H9 (cell line): ENCODE results near the gene TMEM30B. TPM values are rescaled to one million over a fixed set of nuclear protein-coding genes. Genes with fewer than 3 reads are reported as not detected.

ENCODE experiments used
- DNase-seq: peaks from one replicate; pipeline ENCODE4 v3.0.0-alpha.2; 2017
- H2AFZ ChIP-seq: one replicate; pipeline ENCODE4 v1.6.1; 2013; ENCODE audit warnings: mild to moderate bottlenecking, low read length, control low read depth, moderate library complexity
- H2AK5ac ChIP-seq: 2 replicates; pipeline ENCODE4 v1.6.1; 2013; ENCODE audit warnings: low read length, control low read depth, mixed read lengths; ENCODE audit not compliant: insufficient read length
- H2BK120ac ChIP-seq: one replicate; pipeline ENCODE4 v1.6.1; 2013; ENCODE audit warnings: low read depth, mild to moderate bottlenecking, low read length, control low read depth, inconsistent platforms; ENCODE audit not compliant: poor library complexity, severe bottlenecking
- H2BK12ac ChIP-seq: 2 replicates; pipeline ENCODE4 v1.6.1; 2013; ENCODE audit warnings: low read length, control low read depth, mixed read lengths, low read depth; ENCODE audit not compliant: insufficient read length
- H2BK15ac ChIP-seq: 2 replicates; pipeline ENCODE4 v1.6.1; 2013; ENCODE audit warnings: low read depth, low read length, control low read depth
- H2BK20ac ChIP-seq: one replicate; pipeline ENCODE4 v1.6.1; 2013; ENCODE audit warnings: low read depth, mild to moderate bottlenecking, low read length, control low read depth, inconsistent platforms; ENCODE audit not compliant: poor library complexity, severe bottlenecking
- H2BK5ac ChIP-seq: 2 replicates; pipeline ENCODE4 v1.6.1; 2013; ENCODE audit warnings: low read length, control low read depth, mixed read lengths; ENCODE audit not compliant: insufficient read length
- H3K14ac ChIP-seq: 2 replicates; pipeline ENCODE4 v1.6.1; 2013; ENCODE audit warnings: low read length, control low read depth; ENCODE audit not compliant: insufficient read depth
- H3K18ac ChIP-seq: 2 replicates; pipeline ENCODE4 v1.6.1; 2013; ENCODE audit warnings: low read depth, mild to moderate bottlenecking, mixed read lengths, low read length, control low read depth; ENCODE audit not compliant: insufficient read length
- H3K23ac ChIP-seq: 2 replicates; pipeline ENCODE4 v1.6.1; 2013; ENCODE audit warnings: low read length, control low read depth, mixed read lengths, low read depth; ENCODE audit not compliant: insufficient read length
- H3K23me2 ChIP-seq: 2 replicates; pipeline ENCODE4 v1.6.1; 2013; ENCODE audit warnings: low read depth, mild to moderate bottlenecking, mixed read lengths, low read length, control low read depth; ENCODE audit not compliant: insufficient read length, poor library complexity, severe bottlenecking
- H3K27ac ChIP-seq: 2 replicates; pipeline ENCODE4 v1.5.1; 2013; ENCODE audit warnings: low read length, control low read depth, mixed read lengths, low read depth; ENCODE audit not compliant: insufficient read length
- H3K27me3 ChIP-seq: 2 replicates; pipeline ENCODE4 v1.6.1; 2013; ENCODE audit warnings: low read length, control low read depth, inconsistent platforms; ENCODE audit not compliant: insufficient read depth
- H3K4ac ChIP-seq: 2 replicates; pipeline ENCODE4 v1.6.1; 2013; ENCODE audit warnings: low read depth, mild to moderate bottlenecking, control low read depth, inconsistent platforms, low read length, moderate library complexity
- H3K4me1 ChIP-seq: 2 replicates; pipeline ENCODE4 v1.6.1; 2013; ENCODE audit warnings: low read length, control low read depth, inconsistent platforms; ENCODE audit not compliant: insufficient read depth
- H3K4me2 ChIP-seq: 2 replicates; pipeline ENCODE4 v1.6.1; 2013; ENCODE audit warnings: low read length, control low read depth, mixed read lengths; ENCODE audit not compliant: insufficient read length, insufficient read depth
- H3K56ac ChIP-seq: 2 replicates; pipeline ENCODE4 v1.6.1; 2013; ENCODE audit warnings: low read depth, mild to moderate bottlenecking, mixed read lengths, low read length, control low read depth; ENCODE audit not compliant: insufficient read length
- H3K79me1 ChIP-seq: 2 replicates; pipeline ENCODE4 v1.6.1; 2013; ENCODE audit warnings: low read depth, mild to moderate bottlenecking, moderate library complexity, low read length, control low read depth, inconsistent platforms; ENCODE audit not compliant: insufficient read depth, poor library complexity, severe bottlenecking
- H3K79me2 ChIP-seq: 2 replicates; pipeline ENCODE4 v1.6.1; 2013; ENCODE audit warnings: low read length, control low read depth, inconsistent platforms; ENCODE audit not compliant: insufficient read depth
- H3K9ac ChIP-seq: 2 replicates; pipeline ENCODE4 v1.6.1; 2013; ENCODE audit warnings: low read length, control low read depth, mixed read lengths; ENCODE audit not compliant: insufficient read length; ENCODE audit errors: extremely low read depth
- H3K9me3 ChIP-seq: one replicate; pipeline ENCODE4 v1.6.1; 2013; ENCODE audit warnings: low read depth, low read length, inconsistent platforms; ENCODE audit not compliant: control insufficient read depth
- H3T11ph ChIP-seq: one replicate; pipeline ENCODE4 v1.6.1; 2013; ENCODE audit warnings: mild to moderate bottlenecking, low read length, control low read depth, inconsistent platforms
- H4K20me1 ChIP-seq: one replicate; pipeline ENCODE4 v1.6.1; 2013; ENCODE audit not compliant: control insufficient read depth, insufficient read length, insufficient read depth
- H4K5ac ChIP-seq: 2 replicates; pipeline ENCODE4 v1.6.1; 2013; ENCODE audit warnings: low read depth, mild to moderate bottlenecking, mixed read lengths, low read length, control low read depth; ENCODE audit not compliant: insufficient read length
- H4K8ac ChIP-seq: replicated peaks from 2 replicates; pipeline ENCODE4 v1.6.1; 2013; ENCODE audit warnings: low read length, control low read depth, mixed read lengths, low read depth; ENCODE audit not compliant: insufficient read length
- H4K91ac ChIP-seq: 2 replicates; pipeline ENCODE4 v1.6.1; 2013; ENCODE audit warnings: low read depth, mild to moderate bottlenecking, moderate library complexity, mixed read lengths, low read length, control low read depth; ENCODE audit not compliant: insufficient read length
- H3K27ac Mint-ChIP-seq, 3 experiments: 2 replicates in 2 of 3; 3 replicates in 1 of 3; pipeline ENCODE4 v1.8.0; 2020 to 2021; ENCODE audit warnings: mixed read lengths in 3 of 3, mild to moderate bottlenecking in 1 of 3, moderate library complexity in 1 of 3
- H3K27me3 Mint-ChIP-seq: 2 replicates; pipeline ENCODE4 v1.8.0; 2021; ENCODE audit warnings: low read depth, mild to moderate bottlenecking, moderate library complexity, mixed read lengths
- H3K36me3 Mint-ChIP-seq, 3 experiments: 2 replicates in 2 of 3; 3 replicates in 1 of 3; pipeline ENCODE4 v1.8.0; 2020 to 2021; ENCODE audit warnings: low read depth in 3 of 3, mixed read lengths in 3 of 3; ENCODE audit not compliant: insufficient read depth in 1 of 3
- H3K4me1 Mint-ChIP-seq, 2 experiments: 2 replicates each; pipeline ENCODE4 v1.8.0; 2020; ENCODE audit warnings: mixed read lengths in 2 of 2
- H3K4me3 Mint-ChIP-seq, 2 experiments: 2 replicates in 1 of 2; 3 replicates in 1 of 2; pipeline ENCODE4 v1.8.0; 2020 to 2021; ENCODE audit warnings: mild to moderate bottlenecking in 2 of 2, mixed read lengths in 2 of 2, moderate library complexity in 1 of 2
- H3K9me3 Mint-ChIP-seq, 2 experiments: 2 replicates in 1 of 2; 3 replicates in 1 of 2; pipeline ENCODE4 v1.8.0; 2020; ENCODE audit warnings: mild to moderate bottlenecking in 2 of 2, mixed read lengths in 2 of 2, moderate library complexity in 1 of 2
- WGBS: extraction: QIAGEN DNeasy Blood & Tissue Kit; methylation state at CpG from one replicate; pipeline ENCODE4 v1.1.7; 2013; ENCODE audit warnings: missing lambda C conversion rate, low lambda C conversion rate, mixed read lengths; ENCODE audit not compliant: insufficient read length; ENCODE audit errors: extremely low coverage; 5-methylcytosine and 5-hydroxymethylcytosine counted together
- total RNA-seq: library from RNA; stranded (reverse); gene quantifications from 2 replicates; pipeline ENCODE4 v1.2.1, GENCODE V29; 2021
- TF ChIP-seq, protein P1 (sequence below): fragments of 200-600 bp; sonication (generic); conservative IDR thresholded peaks from 3 replicates; pipeline ENCODE4 v1.8.0; 2021; ENCODE audit warnings: antibody characterized with exemption, mild to moderate bottlenecking

TMEM30B gene
- total RNA-seq, 1 experiment from 2014 or later = 12.2 TPM

DNA sequence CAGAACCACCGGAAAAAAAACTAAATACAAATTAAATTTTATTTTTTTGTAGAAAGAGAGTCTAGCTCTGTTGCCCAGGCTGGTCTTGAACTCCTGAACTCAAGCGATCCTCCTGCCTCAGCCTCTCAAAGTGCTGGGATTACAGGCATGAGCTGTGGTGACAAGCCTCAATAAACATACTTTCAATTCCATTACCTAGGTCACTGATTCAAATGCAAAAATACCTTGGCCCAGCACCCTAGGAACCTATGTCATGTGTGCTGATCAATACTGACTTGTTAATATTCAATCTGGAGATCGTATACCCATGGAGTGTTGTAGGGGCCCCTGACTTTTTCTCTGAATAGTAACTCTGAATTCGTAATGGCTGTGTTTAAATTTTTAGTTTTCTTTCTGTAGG lies 7.1 kb upstream of the TMEM30B start:
- no peaks in the 10 kb centered on the region for H3K36me3 Mint-ChIP-seq
- Histone ChIP-seq H2BK20ac (no peak overlapping the region), H3K79me2 (no peaks in the 10 kb centered on the region), H3K79me1 (no peaks in the 10 kb centered on the region), H3K9me3 (no peaks in the 10 kb centered on the region), H4K5ac (no peak overlapping the region), H2AK5ac (no peak overlapping the region), H2BK12ac (no peak overlapping the region), H3K27ac (no peak overlapping the region), H3K23me2 (no peaks in the 10 kb centered on the region), H2BK5ac (no peak overlapping the region), H4K20me1 (no peaks in the 10 kb centered on the region), H2AFZ (no peak overlapping the region), H3K27me3 (no peaks in the 10 kb centered on the region), H3K4ac (no peak overlapping the region), H3K9ac (no peak overlapping the region), H3K23ac (no peak overlapping the region), H3K56ac (no peak overlapping the region), H3K14ac (no peak overlapping the region), H2BK15ac (no peak overlapping the region), H4K8ac (no peak overlapping the region), H4K91ac (no peak overlapping the region), H2BK120ac (no peak overlapping the region), H3K18ac (no peak overlapping the region), H3K4me2 (no peak overlapping the region), H3T11ph (no peak overlapping the region), H3K4me1 (no peaks in the 10 kb centered on the region)
- no peaks in the 10 kb centered on the region for H3K9me3 Mint-ChIP-seq
- TF ChIP-seq, protein P1, sequence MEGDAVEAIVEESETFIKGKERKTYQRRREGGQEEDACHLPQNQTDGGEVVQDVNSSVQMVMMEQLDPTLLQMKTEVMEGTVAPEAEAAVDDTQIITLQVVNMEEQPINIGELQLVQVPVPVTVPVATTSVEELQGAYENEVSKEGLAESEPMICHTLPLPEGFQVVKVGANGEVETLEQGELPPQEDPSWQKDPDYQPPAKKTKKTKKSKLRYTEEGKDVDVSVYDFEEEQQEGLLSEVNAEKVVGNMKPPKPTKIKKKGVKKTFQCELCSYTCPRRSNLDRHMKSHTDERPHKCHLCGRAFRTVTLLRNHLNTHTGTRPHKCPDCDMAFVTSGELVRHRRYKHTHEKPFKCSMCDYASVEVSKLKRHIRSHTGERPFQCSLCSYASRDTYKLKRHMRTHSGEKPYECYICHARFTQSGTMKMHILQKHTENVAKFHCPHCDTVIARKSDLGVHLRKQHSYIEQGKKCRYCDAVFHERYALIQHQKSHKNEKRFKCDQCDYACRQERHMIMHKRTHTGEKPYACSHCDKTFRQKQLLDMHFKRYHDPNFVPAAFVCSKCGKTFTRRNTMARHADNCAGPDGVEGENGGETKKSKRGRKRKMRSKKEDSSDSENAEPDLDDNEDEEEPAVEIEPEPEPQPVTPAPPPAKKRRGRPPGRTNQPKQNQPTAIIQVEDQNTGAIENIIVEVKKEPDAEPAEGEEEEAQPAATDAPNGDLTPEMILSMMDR = no peak
- no peak overlapping the region; a peak in 1 of 7 replicates for H3K27ac Mint-ChIP-seq
- H3K27me3 Mint-ChIP-seq = no peaks in the 10 kb centered on the region; the same call in 1 of the 2 replicates
- no peak for DNase-seq
- peaks cover 0 to 6% of the 10 kb centered on the region in 2 experiments; a peak in 1 of 4 replicates for H3K4me1 Mint-ChIP-seq
- no peak overlapping the region for H3K4me3 Mint-ChIP-seq
- WGBS = no CpG with 5 or more reads among the region's 4 CpGs
